GM19035 (cell line): ENCODE data around the gene SLIT3.

Experiments
- ATAC-seq: cut with Tn5 transposase; IDR thresholded peaks from one replicate; pipeline ENCODE4 v1.9.1; 2021; ENCODE audit not compliant: unreplicated experiment

The SLIT3 gene

GRCh38 chr5:169088028-169088725 lies 212.8 kb downstream of the SLIT3 start:
- ATAC-seq, result no peak

DNA sequence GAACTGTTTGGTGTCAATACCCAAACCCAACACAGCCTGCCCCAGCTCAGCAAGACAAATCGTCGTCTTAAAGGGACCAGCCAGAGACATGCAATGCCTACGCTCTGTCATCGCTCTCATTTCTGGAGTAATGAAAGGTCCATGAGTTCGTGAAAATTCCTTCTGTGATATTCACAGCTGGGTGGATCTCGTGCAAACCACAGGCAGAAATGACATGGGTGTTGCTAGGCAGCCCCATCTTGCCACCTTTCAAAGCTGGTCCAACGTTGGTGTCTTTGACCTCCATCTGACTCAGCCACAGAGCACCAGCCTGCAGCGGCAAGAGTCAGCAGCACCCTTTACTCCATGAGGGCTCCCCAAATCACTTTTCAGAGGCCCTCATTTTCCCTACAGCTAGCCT lies 215.3 kb downstream of the SLIT3 start:
- ATAC-seq, result no peak

- no peak for ATAC-seq
Measured at GRCh38 chr5:169085212-169085611, 215.7 kb downstream of the SLIT3 start.

DNA sequence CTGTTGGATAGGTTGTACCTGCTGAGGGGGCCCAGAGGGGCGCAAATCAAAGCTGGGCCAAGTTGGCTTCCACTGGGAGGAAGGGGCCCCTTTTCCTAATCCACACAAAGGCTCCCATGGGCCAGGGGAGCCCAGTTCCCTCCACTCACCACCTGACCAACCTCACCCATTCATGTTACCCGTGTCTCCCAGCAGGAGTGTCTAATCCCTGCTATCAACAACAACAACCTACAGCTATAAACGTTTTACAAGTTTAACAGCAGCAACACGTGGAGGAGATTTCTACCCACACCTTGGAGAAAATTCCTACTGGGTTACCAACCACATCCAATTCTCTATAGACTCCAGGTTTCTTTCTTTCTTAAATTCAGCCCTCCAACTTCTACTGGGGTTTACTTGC lies 216.2 kb downstream of the SLIT3 start:
- ATAC-seq, result no peak

- no peak for ATAC-seq
Measured at GRCh38 chr5:169083394-169084018, 217.4 kb downstream of the SLIT3 start.

DNA sequence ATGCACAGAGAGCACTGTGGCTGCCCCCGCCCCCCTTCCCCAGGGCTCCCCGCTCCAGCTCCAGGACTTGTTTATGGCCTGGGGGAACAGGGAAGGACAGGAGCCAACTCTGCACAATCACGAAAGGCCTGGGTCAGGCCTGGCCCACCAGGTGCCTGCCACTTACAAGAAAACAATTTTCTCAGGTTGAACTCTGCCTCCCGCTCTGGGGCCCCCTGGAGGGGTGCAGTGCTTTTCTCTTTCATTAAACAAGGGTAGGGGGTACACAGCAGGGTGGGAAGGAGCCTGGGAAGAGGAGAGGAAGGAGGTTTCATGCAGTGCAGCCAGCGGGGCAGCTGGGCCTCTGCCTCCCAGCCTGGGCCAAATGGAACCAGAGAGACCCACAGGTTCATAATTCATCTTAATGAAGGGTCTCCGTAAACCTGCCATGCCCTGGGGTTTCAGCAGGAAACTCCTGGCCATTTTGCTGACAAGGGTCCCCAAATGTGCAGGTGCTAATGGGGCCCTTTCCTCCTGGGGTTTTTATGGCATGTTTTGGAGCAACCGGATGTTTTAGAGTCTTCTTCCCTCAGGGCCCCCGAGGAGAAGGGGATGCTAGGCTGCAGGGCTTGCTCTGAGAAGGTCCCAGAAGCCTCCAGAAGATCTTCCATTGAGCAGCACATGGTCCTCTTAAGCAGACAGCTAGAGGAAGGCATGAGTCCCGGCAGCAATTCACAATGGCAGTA lies 219.8 kb downstream of the SLIT3 start:
- no peak for ATAC-seq

- no peak for ATAC-seq
Measured at GRCh38 chr5:169080448-169080911, 220.5 kb downstream of the SLIT3 start.

- no peak for ATAC-seq
Measured at GRCh38 chr5:169079697-169080096, 221.2 kb downstream of the SLIT3 start.

- ATAC-seq, result no peak
Measured at GRCh38 chr5:169074839-169075238, 226.1 kb downstream of the SLIT3 start.

GRCh38 chr5:169072233-169072632 lies 228.7 kb downstream of the SLIT3 start:
- ATAC-seq, result no peak

DNA sequence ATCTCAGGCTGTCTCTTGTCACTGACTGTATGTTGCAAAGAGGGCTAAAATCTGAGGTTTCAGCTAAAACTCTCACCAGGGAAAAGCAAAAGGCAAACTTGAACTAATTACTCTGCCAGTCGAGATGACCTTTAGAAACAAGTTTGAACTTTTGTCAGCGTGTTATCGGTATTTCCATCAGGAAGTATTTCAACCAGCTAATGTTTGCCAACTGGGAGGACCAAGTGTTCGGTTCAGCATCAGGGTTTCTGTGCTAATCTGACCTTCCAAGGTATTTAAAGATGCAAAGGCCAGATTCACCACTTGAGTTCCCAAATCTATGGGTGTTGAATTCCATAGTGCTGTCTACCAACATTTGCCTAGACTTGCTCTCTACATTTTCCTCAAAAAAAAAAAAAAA lies 230.5 kb downstream of the SLIT3 start:
- ATAC-seq, result no peak

DNA sequence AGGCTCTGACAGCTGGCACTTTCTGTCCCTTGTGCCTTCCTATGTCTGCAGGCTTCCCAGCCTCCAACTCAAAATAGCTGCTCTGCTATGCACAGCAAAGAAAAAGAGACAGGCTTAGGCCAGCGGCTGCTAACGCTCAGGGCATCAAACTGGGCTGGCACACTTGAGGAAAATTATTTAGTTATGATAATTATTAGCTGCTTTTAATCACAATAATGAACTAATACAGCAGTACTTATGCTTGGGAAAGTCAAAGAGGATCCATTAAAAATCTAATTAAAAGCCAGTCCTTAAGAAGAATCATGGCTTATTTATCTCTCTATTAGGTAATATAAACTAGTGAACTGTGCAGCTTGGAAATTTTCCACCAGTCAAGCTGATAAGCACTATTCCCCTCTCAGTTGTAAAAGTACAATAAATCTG lies 233.2 kb downstream of the SLIT3 start:
- ATAC-seq, result no peak

DNA sequence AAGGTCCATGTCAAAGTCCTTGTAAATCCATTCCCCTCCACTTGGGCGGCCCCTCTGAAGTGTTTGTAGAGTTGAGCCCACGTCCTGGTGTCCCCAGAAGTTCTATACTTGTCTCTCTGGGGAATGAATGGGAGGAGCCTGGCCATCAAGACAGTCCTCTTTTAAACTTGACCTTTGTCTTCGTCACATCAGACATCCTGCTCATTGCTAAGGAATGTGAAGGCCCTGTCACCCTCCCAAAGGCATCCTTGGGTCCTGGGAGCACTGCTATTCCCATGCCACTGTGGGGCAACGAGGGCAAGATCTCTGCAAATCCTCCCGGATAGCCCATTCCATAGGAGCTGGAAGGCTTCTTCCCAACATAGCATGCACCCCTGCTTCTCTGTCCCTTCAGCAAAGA lies 235.5 kb downstream of the SLIT3 start:
- ATAC-seq, result no peak

GRCh38 chr5:169064093-169064492 lies 236.8 kb downstream of the SLIT3 start:
- ATAC-seq, result no peak

- ATAC-seq, result no peak
Measured at GRCh38 chr5:169063316-169063953, 237.5 kb downstream of the SLIT3 start.

DNA sequence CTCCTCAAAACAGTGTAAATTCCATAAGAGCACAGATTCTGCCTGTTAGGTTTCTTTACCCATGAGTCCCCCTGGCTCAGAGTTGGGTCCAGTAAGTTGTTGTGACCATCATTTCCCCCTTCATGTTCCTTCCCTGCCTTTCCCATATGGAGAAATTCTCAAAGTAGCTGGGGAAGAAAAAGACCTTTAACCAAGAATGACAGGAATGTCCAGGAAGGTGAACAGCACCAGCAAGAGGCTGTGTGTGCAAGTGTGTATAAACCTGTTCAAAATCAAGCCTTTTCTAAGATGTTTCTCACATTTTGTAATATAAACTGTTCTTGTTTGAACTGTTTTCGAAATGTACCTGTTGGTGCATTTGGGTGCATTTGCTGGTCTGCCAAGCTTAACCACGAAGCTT lies 238.2 kb downstream of the SLIT3 start:
- no peak for ATAC-seq

DNA sequence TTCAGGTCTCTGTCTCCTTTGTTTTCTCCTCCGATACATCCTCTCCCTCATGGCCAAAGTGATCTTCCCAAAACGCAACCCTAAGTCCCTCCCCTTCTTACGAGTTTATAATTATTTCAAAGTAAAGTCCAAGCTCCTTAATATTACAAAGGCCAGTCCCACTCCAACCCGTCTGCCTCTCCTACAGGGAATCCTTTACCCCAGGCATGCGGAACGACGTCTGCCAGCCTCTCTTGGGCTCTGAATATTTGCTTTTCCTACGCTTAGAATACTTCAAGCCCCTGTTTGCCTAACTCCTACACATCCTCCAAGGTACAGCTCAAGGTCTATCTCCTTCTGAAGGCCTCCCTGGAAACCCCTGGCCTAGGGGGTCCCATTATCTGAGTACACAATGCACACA lies 246.4 kb downstream of the SLIT3 start:
- no peak for ATAC-seq

DNA sequence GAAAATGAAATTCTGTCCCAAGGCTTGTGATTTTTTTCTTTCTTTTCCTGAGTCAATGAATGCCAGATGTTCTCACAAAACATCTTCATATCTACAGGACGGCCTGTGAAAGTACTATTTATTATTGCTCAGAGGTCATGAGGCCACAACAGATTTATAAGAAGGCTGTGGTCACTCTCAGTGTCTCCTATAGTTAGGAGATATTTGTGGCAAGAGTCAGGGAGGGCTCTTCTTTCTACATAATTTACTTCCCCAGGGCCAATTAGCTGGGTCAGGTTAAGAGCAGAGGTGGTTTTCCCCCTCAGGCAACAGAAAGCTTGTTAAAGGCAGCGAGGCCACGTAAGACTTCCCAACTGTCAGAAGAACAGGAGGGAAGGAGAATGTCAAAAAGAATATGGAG lies 248.7 kb downstream of the SLIT3 start:
- ATAC-seq, result no peak

- ATAC-seq, result no peak
Measured at GRCh38 chr5:169051351-169051750, 249.6 kb downstream of the SLIT3 start.

- ATAC-seq, result no peak
Measured at GRCh38 chr5:169050636-169051035, 250.3 kb downstream of the SLIT3 start.

DNA sequence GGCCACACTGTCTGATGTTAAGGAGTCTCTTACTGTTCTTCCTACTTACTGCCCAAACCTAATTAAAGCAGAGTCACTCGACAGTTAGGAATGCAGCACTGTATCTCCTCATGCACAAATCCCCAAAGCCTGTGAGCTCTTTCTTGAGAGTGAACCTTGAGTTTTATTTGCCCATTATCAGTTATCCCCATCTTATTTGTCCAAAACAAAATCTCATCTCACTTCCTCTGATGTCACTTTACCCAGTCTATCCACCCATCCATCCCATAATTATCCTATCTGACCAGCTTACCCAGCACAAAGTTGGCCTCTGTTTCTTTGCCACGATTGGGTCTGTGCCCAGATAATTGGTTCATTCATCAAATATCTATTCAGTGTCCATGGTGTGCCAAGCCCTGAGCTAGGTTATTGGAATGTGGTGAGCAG lies 250.8 kb downstream of the SLIT3 start:
- ATAC-seq, result no peak

GRCh38 chr5:169049712-169050111 lies 251.2 kb downstream of the SLIT3 start:
- no peak for ATAC-seq
